Endodermal cell (in vitro differentiated cells): ENCODE measurements around the gene ACLY. TPM values are rescaled to one million over a fixed set of nuclear protein-coding genes. Genes with fewer than 3 reads are reported as not detected.

Source experiments
- DNase-seq: peaks from one replicate; pipeline ENCODE4 v3.0.0-alpha.2; 2017
- H3K27ac ChIP-seq: 2 replicates; pipeline ENCODE4 v1.5.1; 2013; ENCODE audit warnings: mild to moderate bottlenecking, low read depth, low read length, moderate library complexity
- H3K27me3 ChIP-seq: 2 replicates; pipeline ENCODE4 v1.6.1; 2013; ENCODE audit warnings: mild to moderate bottlenecking, low read length, moderate library complexity; ENCODE audit not compliant: insufficient read depth, control insufficient read depth, poor library complexity, severe bottlenecking
- H3K36me3 ChIP-seq: 2 replicates; pipeline ENCODE4 v1.7.0; 2013; ENCODE audit warnings: mild to moderate bottlenecking, low read length, moderate library complexity; ENCODE audit not compliant: control insufficient read depth, insufficient read depth
- H3K4me1 ChIP-seq: one replicate; pipeline ENCODE4 v1.7.0; 2013; ENCODE audit warnings: low read length; ENCODE audit not compliant: control insufficient read depth, insufficient read depth
- H3K4me3 ChIP-seq: 2 replicates; pipeline ENCODE4 v1.5.1; 2013; ENCODE audit warnings: mild to moderate bottlenecking, low read length, moderate library complexity
- H3K9ac ChIP-seq: 2 replicates; pipeline ENCODE4 v1.6.1; 2013; ENCODE audit warnings: mild to moderate bottlenecking, low read length, moderate library complexity; ENCODE audit not compliant: poor library complexity, severe bottlenecking; ENCODE audit errors: extremely low read depth
- H3K9me3 ChIP-seq: 2 replicates; pipeline ENCODE4 v1.6.1; 2013; ENCODE audit warnings: mild to moderate bottlenecking, low read length, moderate library complexity; ENCODE audit not compliant: control insufficient read depth
- H3K27ac Mint-ChIP-seq: 2 replicates; pipeline ENCODE4 v1.8.0; 2020; ENCODE audit warnings: mixed read lengths
- H3K27me3 Mint-ChIP-seq: 2 replicates; pipeline ENCODE4 v1.8.0; 2021; ENCODE audit warnings: mild to moderate bottlenecking, mixed read lengths; ENCODE audit not compliant: insufficient read depth
- H3K36me3 Mint-ChIP-seq: 2 replicates; pipeline ENCODE4 v1.8.0; 2020; ENCODE audit warnings: low read depth, mixed read lengths
- H3K4me1 Mint-ChIP-seq: 2 replicates; pipeline ENCODE4 v1.8.0; 2020; ENCODE audit warnings: mixed read lengths
- H3K4me3 Mint-ChIP-seq: 2 replicates; pipeline ENCODE4 v1.8.0; 2020; ENCODE audit warnings: mild to moderate bottlenecking, moderate library complexity, mixed read lengths
- H3K9me3 Mint-ChIP-seq: 2 replicates; pipeline ENCODE4 v1.8.0; 2020; ENCODE audit warnings: mild to moderate bottlenecking, mixed read lengths
- CTCF ChIP-seq: fragments of 200-600 bp; sonication (generic); conservative IDR thresholded peaks from 2 replicates; pipeline ENCODE4 v1.5.0; 2021; ENCODE audit warnings: antibody characterized with exemption, mild to moderate bottlenecking
- WGBS, 2 experiments: methylation state at CpG; one replicate each; pipeline versions ENCODE4 v1.1.5 to v1.1.7; 2013; ENCODE audit warnings: missing lambda C conversion rate in 2 of 2, mixed read lengths in 1 of 2; ENCODE audit not compliant: insufficient coverage in 1 of 2, insufficient read length in 1 of 2; 5-methylcytosine and 5-hydroxymethylcytosine counted together
- total RNA-seq, 2 donors: library from RNA; stranded (reverse); fragmentation: NEBNext Ultra II Directional in 1 of 2; extraction: Animal tissue kit (Norgen Biotek cat#: 25700) in 1 of 2; gene quantifications; 2 replicates in 1 of 2; 3 replicates in 1 of 2; pipeline ENCODE4 v1.2.1, GENCODE V29; 2021

ACLY gene
- total RNA-seq, 2 donors from 2014 or later, result 261 to 304 TPM

- WGBS, 2 experiments, result 75 to 81% methylated on average over 3 to 5 of the region's 5 CpGs
- Histone ChIP-seq H3K27me3 (no peaks in the 10 kb centered on the region), H3K27ac (no peak overlapping the region), H3K9me3 (no peaks in the 10 kb centered on the region), H3K36me3 (peaks cover 36% of the 10 kb centered on the region), H3K4me1 (peaks cover 16% of the 10 kb centered on the region), H3K4me3 (peak overlapping the region; percentile 74), H3K9ac (no peak overlapping the region)
- Mint-ChIP-seq H3K27ac (peak overlapping the region; percentile 72), H3K9me3 (no peaks in the 10 kb centered on the region), H3K4me3 (peak overlapping the region; percentile 86), H3K4me1 (peaks cover 50% of the 10 kb centered on the region), H3K36me3 (peaks cover 37% of the 10 kb centered on the region), H3K27me3 (no peaks in the 10 kb centered on the region)
- DNase-seq, result no peak
- no peak for TF ChIP-seq CTCF
Measured at GRCh38 chr17:41915020-41915419, 3.7 kb downstream of the ACLY start.

- H3K4me3 ChIP-seq, result peak overlapping the region; percentile 74
- Mint-ChIP-seq H3K36me3 (peaks cover 43% of the 10 kb centered on the region), H3K4me1 (peaks cover 44% of the 10 kb centered on the region), H3K9me3 (no peaks in the 10 kb centered on the region), H3K27me3 (no peaks in the 10 kb centered on the region), H3K27ac (peak overlapping the region; percentile 72), H3K4me3 (peak overlapping the region; percentile 86)
- no peaks in the 10 kb centered on the region for H3K9me3 ChIP-seq
- H3K27me3 ChIP-seq, result no peaks in the 10 kb centered on the region
- TF ChIP-seq CTCF, result no peak
- no peak overlapping the region for H3K9ac ChIP-seq
- no peak for DNase-seq
- H3K27ac ChIP-seq, result no peak overlapping the region
- peaks cover 43% of the 10 kb centered on the region for H3K36me3 ChIP-seq
- WGBS, 2 experiments, result 78 to 90% methylated on average over 2 to 6 of the region's 6 CpGs
- peaks cover 16% of the 10 kb centered on the region for H3K4me1 ChIP-seq
Measured at GRCh38 chr17:41914358-41914766, 4.4 kb downstream of the ACLY start.

GRCh38 chr17:41913798-41914197 is 5.0 kb downstream of the ACLY start:
- peak overlapping the region; percentile 74 for H3K4me3 ChIP-seq
- Mint-ChIP-seq H3K4me3 (peak overlapping the region; percentile 86), H3K27ac (peak overlapping the region; percentile 72), H3K36me3 (peaks cover 48% of the 10 kb centered on the region), H3K4me1 (peaks cover 44% of the 10 kb centered on the region), H3K9me3 (no peaks in the 10 kb centered on the region), H3K27me3 (no peaks in the 10 kb centered on the region)
- WGBS, 2 experiments, result 58% methylated on average over 4 of the region's 4 CpGs; no CpG with 5 or more reads in 1 of the 2 experiments
- H3K27me3 ChIP-seq, result no peaks in the 10 kb centered on the region
- H3K9ac ChIP-seq, result no peak overlapping the region
- TF ChIP-seq CTCF, result peak; percentile 65
- peaks cover 16% of the 10 kb centered on the region for H3K4me1 ChIP-seq
- DNase-seq, result peak; percentile 88
- peaks cover 49% of the 10 kb centered on the region for H3K36me3 ChIP-seq
- H3K27ac ChIP-seq, result no peak overlapping the region
- H3K9me3 ChIP-seq, result no peaks in the 10 kb centered on the region
